ENCODE data around the gene DAG1. TPM values are rescaled to one million over a fixed set of nuclear protein-coding genes. Genes with fewer than 3 reads are reported as not detected.

DAG1 gene
- polyA plus RNA-seq, 1 experiment = 29.5 TPM

GRCh38 chr3:49427586-49427985 lies 42.5 kb upstream of the DAG1 start:
- CTCF ChIA-PET = no interaction called here
- H3K27me3 ChIP-seq (ENCODE audit: control insufficient read depth, insufficient read depth, low read length) = no peaks in the 10 kb centered on the region
- no peak for DNase-seq (ENCODE audit: low read depth, low spot score)
- H3K9me3 ChIP-seq (ENCODE audit: control insufficient read depth, insufficient read depth, low read length) = no peaks in the 10 kb centered on the region
- POLR2A ChIA-PET = no interaction called here
- no peak for TF ChIP-seq CTCF (IDR thresholded peaks at IDR 0.05; ENCODE audit: low read depth, low read length)
- H3K27ac ChIP-seq (ENCODE audit: low read depth, low read length) = no peak overlapping the region
- no peak overlapping the region for H3K4me3 ChIP-seq (ENCODE audit: low read depth, low read length)

GRCh38 chr3:49428752-49429080 lies 41.4 kb upstream of the DAG1 start:
- no peak for TF ChIP-seq CTCF (IDR thresholded peaks at IDR 0.05; ENCODE audit: low read depth, low read length)
- ChIA-PET CTCF (interaction anchor here (0.7 to 1.2 kb wide), 3 partner anchors 35 to 351 kb away, joined by 3 to 6 read pairs (median 3); partner anchors contain the start of gene USP4), POLR2A (interaction anchor here (0.6 to 1.4 kb wide), 11 partner anchors 9 to 1173 kb away, joined by 3 to 6 read pairs (median 4); partner anchors contain the start of genes DAG1, RHOA and TCTA)
- Histone ChIP-seq H3K9me3 (ENCODE audit: control insufficient read depth, insufficient read depth, low read length) (no peaks in the 10 kb centered on the region), H3K27me3 (ENCODE audit: control insufficient read depth, insufficient read depth, low read length) (no peaks in the 10 kb centered on the region), H3K4me3 (ENCODE audit: low read depth, low read length) (peak overlapping the region; percentile 77), H3K27ac (ENCODE audit: low read depth, low read length) (no peak overlapping the region)
- no peak for DNase-seq (ENCODE audit: low read depth, low spot score)

GRCh38 chr3:49434731-49435130 lies 35.3 kb upstream of the DAG1 start:
- CTCF ChIA-PET = no interaction called here
- H3K27ac ChIP-seq (ENCODE audit: low read depth, low read length) = no peak overlapping the region

GRCh38 chr3:49445391-49445790 lies 24.7 kb upstream of the DAG1 start:
- no peaks in the 10 kb centered on the region for H3K9me3 ChIP-seq (ENCODE audit: control insufficient read depth, insufficient read depth, low read length)
- ChIA-PET POLR2A (interaction anchor here (0.7 kb wide), 1 partner anchor 352 kb away, joined by 4 read pairs; the partner anchor contains the start of gene QRICH1), CTCF (no interaction called here)
- DNase-seq (ENCODE audit: low read depth, low spot score) = no peak
- no peak overlapping the region for H3K4me3 ChIP-seq (ENCODE audit: low read depth, low read length)
- no peak for TF ChIP-seq CTCF (IDR thresholded peaks at IDR 0.05; ENCODE audit: low read depth, low read length)
- no peak overlapping the region for H3K27ac ChIP-seq (ENCODE audit: low read depth, low read length)
- no peaks in the 10 kb centered on the region for H3K27me3 ChIP-seq (ENCODE audit: control insufficient read depth, insufficient read depth, low read length)

More at GRCh38 chr3:49434731-49435130, 35.3 kb upstream of the DAG1 start:
- Histone ChIP-seq H3K9me3 (ENCODE audit: control insufficient read depth, insufficient read depth, low read length) (no peaks in the 10 kb centered on the region), H3K4me3 (ENCODE audit: low read depth, low read length) (no peak overlapping the region), H3K27me3 (ENCODE audit: control insufficient read depth, insufficient read depth, low read length) (no peaks in the 10 kb centered on the region)
- DNase-seq (ENCODE audit: low read depth, low spot score) = no peak
- TF ChIP-seq CTCF (IDR thresholded peaks at IDR 0.05; ENCODE audit: low read depth, low read length) = no peak
- POLR2A ChIA-PET = no interaction called here

- DNase-seq (ENCODE audit: low read depth, low spot score) = no peak
- no peaks in the 10 kb centered on the region for H3K9me3 ChIP-seq (ENCODE audit: control insufficient read depth, insufficient read depth, low read length)
- no peak for TF ChIP-seq CTCF (IDR thresholded peaks at IDR 0.05; ENCODE audit: low read depth, low read length)
- H3K27me3 ChIP-seq (ENCODE audit: control insufficient read depth, insufficient read depth, low read length) = no peaks in the 10 kb centered on the region
- H3K4me3 ChIP-seq (ENCODE audit: low read depth, low read length) = no peak overlapping the region
- POLR2A ChIA-PET = no interaction called here
- H3K27ac ChIP-seq (ENCODE audit: low read depth, low read length) = no peak overlapping the region
- CTCF ChIA-PET = interaction anchor here (1.6 kb wide), 1 partner anchor 114 kb away, joined by 3 read pairs; the partner anchor contains the start of gene USP4
These were observed 16.4 kb upstream of the DAG1 start for GRCh38 chr3:49453621-49454020.

Measured in AG04450 (cell line).